Sigmoid colon (tissue), 4 donors: ENCODE data around the gene SLC17A2.

Source experiments
- POLR2A ChIP-seq, 2 donors: fragments of 450-650 bp; IDR thresholded peaks; one replicate each; pipeline ENCODE4 v1.6.1; 2016; ENCODE audit warnings: antibody characterized with exemption in 2 of 2, mild to moderate bottlenecking in 2 of 2, moderate library complexity in 2 of 2
- POLR2AphosphoS5 ChIP-seq, 4 donors: sonication (generic); formaldehyde crosslinking; IDR thresholded peaks; one replicate each; pipeline ENCODE4 v1.6.1; 2017; ENCODE audit warnings: antibody characterized with exemption in 4 of 4
- TF ChIP-seq, protein P1 (sequence below), 4 experiments: fragments of 450-650 bp in 3 of 4; fragments of 200-600 bp in 1 of 4; IDR thresholded peaks; one replicate each; pipeline ENCODE4 v1.5.1; 2016 to 2019; ENCODE audit warnings: antibody characterized with exemption in 4 of 4, mild to moderate bottlenecking in 3 of 4, moderate library complexity in 2 of 4

DNA sequence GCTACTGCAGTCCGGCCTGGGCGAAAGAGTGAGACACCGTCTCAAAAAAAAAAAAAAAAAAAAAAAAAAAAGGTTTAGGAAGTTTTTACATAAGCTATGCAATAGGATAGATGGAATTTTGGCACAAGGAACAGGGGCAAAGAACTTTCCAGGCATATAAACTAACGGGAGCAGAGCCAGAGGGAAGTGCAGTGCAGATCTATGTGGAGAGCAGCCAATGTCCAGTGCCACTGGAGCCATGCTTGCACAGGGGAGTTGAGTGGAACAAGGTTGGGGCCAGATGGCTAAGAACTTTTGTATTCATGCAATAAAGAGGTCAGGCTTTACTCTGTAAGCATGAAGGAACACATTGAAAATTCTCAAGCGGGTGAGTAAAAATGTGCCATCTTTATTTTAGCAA is 10.8 kb downstream of the SLC17A2 start:
- TF ChIP-seq, protein P1, sequence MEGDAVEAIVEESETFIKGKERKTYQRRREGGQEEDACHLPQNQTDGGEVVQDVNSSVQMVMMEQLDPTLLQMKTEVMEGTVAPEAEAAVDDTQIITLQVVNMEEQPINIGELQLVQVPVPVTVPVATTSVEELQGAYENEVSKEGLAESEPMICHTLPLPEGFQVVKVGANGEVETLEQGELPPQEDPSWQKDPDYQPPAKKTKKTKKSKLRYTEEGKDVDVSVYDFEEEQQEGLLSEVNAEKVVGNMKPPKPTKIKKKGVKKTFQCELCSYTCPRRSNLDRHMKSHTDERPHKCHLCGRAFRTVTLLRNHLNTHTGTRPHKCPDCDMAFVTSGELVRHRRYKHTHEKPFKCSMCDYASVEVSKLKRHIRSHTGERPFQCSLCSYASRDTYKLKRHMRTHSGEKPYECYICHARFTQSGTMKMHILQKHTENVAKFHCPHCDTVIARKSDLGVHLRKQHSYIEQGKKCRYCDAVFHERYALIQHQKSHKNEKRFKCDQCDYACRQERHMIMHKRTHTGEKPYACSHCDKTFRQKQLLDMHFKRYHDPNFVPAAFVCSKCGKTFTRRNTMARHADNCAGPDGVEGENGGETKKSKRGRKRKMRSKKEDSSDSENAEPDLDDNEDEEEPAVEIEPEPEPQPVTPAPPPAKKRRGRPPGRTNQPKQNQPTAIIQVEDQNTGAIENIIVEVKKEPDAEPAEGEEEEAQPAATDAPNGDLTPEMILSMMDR (IDR thresholded peaks at IDR 0.05): no peak
- TF ChIP-seq POLR2AphosphoS5 (IDR thresholded peaks at IDR 0.05) (no peak), POLR2A (IDR thresholded peaks at IDR 0.05) (no peak)
